ENCODE results near the gene DNAJC27. TPM values are rescaled to one million over a fixed set of nuclear protein-coding genes. Genes with fewer than 3 reads are reported as not detected.

DNAJC27 gene
- polyA plus RNA-seq, 2 of the 4 experiments (the other 2 are of a cell fraction) = 2.6 to 7.8 TPM

DNA sequence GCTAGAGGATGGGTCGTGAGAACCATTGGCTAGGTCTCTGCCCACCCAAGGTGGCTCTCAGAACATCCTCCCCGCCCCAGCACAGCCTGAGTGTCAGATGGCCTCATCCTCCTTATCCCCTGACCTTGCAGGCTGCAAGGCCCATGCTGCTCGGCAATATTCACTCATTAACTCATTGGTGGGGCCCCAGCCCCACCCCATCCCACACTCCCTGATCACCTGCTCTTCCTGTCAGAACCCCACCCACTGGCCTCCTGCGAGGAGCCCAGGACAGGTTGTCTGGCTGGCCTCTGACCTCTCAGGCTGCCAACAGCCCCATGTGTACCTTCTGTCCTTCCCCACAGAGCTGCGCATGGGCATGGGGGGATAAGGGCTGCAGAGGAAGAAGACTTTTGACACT is 57.0 kb downstream of the DNAJC27 start:
- Histone ChIP-seq H3K27ac (no peak overlapping the region), H3K4me3 (no peak overlapping the region), H3K4me1 (peaks cover 6% of the 10 kb centered on the region; the same call in 2 of the 3 replicates), H3K4me2 (no peak overlapping the region), H3K9me3 (peaks cover 6% of the 10 kb centered on the region; the same call in 2 of the 3 replicates)
- CTCF ChIA-PET = no interaction called here
- POLR2A ChIA-PET = no interaction called here
- ATAC-seq = no peak
- TF ChIP-seq, protein P1, sequence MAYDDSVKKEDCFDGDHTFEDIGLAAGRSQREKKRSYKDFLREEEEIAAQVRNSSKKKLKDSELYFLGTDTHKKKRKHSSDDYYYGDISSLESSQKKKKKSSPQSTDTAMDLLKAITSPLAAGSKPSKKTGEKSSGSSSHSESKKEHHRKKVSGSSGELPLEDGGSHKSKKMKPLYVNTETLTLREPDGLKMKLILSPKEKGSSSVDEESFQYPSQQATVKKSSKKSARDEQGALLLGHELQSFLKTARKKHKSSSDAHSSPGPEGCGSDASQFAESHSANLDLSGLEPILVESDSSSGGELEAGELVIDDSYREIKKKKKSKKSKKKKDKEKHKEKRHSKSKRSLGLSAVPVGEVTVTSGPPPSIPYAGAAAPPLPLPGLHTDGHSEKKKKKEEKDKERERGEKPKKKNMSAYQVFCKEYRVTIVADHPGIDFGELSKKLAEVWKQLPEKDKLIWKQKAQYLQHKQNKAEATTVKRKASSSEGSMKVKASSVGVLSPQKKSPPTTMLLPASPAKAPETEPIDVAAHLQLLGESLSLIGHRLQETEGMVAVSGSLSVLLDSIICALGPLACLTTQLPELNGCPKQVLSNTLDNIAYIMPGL (CRISPR knock-in tag; IDR thresholded peaks at IDR 0.05; ENCODE audit: borderline replicate concordance) = no peak
- no peak for DNase-seq (ENCODE audit: low read depth in 1 of 2, low spot score in 1 of 2)
- 88% methylated on average over 5 of the region's 5 CpGs for WGBS (ENCODE audit: missing lambda C conversion rate)
- FAIRE-seq = no peak

DNA sequence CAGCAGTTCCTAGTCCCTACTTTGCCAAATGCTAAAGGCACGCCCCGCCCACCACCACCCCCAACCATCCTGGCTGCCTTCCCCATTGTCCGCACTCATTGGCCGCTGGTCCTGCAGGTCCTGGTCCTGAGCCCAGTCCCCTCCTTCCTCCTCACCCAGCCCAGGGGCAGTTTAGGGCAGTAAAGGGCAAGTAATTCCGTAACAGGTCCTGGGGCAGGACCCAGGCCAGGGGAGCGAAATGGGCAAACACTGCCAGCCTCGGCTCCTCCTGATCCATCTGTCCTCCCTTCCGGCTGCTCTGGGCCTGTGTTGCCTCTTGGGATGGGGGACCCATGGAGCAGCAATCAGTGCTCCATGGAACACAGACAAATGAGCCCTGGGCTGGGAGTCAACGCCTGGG is 57.8 kb downstream of the DNAJC27 start:
- no peak overlapping the region for H3K27ac ChIP-seq
- ChIA-PET POLR2A (no interaction called here), CTCF (no interaction called here)
- FAIRE-seq (no peak), DNase-seq (ENCODE audit: low read depth in 1 of 2, low spot score in 1 of 2) (no peak), ATAC-seq (no peak)
- 95% methylated on average over 7 of the region's 9 CpGs for WGBS (ENCODE audit: missing lambda C conversion rate)
- peaks cover 2% of the 10 kb centered on the region; the same call in 2 of the 3 replicates for H3K4me1 ChIP-seq
- no peak overlapping the region for H3K4me2 ChIP-seq
- no peak for TF ChIP-seq FOSB (CRISPR knock-in tag; IDR thresholded peaks at IDR 0.05)
- TF ChIP-seq JUN (IDR thresholded peaks at IDR 0.05) = no peak
- TF ChIP-seq POLR2AphosphoS2 (conservative IDR thresholded peaks at IDR 0.05; ENCODE audit: low read length) = no peak
- no peak for TF ChIP-seq ZC3H11A (IDR thresholded peaks at IDR 0.05)
- TF ChIP-seq MAZ (IDR thresholded peaks at IDR 0.05; ENCODE audit: borderline replicate concordance, low read depth, low read length) = no peak
- no peak overlapping the region for H3K4me3 ChIP-seq
- peaks cover 6% of the 10 kb centered on the region; the same call in 2 of the 3 replicates for H3K9me3 ChIP-seq

DNA sequence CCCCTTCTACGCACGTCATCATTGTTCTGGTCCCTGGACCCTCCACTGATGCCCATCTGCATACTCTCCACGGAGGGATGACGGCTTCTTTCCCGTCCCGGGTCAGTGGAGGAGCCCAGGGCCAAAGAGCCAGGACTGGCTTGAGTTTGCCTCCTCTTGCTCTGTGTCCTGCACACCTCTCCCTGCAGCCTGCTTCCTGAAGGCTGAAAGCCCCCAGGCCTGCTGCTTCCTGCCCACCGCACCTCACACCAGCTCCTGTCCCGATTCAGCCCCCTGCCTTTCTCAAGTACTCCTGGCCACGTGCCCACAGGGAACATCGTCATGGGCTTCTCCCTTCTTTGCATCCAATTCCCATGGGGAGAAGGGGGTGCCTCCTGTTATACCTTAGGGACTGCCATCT is 58.8 kb downstream of the DNAJC27 start:
- no peak; a peak in 1 of 6 replicates for ATAC-seq
- H3K4me2 ChIP-seq = no peak overlapping the region
- 95% methylated on average over 10 of the region's 10 CpGs for WGBS (ENCODE audit: missing lambda C conversion rate)
- peaks cover 6% of the 10 kb centered on the region; the same call in 2 of the 3 replicates for H3K9me3 ChIP-seq
- ChIA-PET CTCF (interaction anchor here (1.2 to 1.9 kb wide), 2 partner anchors 9 to 62 kb away, joined by 3 to 6 read pairs; no protein-coding TSS in a partner anchor), POLR2A (interaction anchor here (0.6 kb wide), 1 partner anchor 259 kb away, joined by 6 read pairs; no protein-coding TSS in a partner anchor)
- no peak for TF ChIP-seq ZNF302 (CRISPR knock-in tag; IDR thresholded peaks at IDR 0.05)
- TF ChIP-seq POLR2AphosphoS2 (conservative IDR thresholded peaks at IDR 0.05; ENCODE audit: low read length) = no peak
- no peak for TF ChIP-seq PHF8 (IDR thresholded peaks at IDR 0.05; ENCODE audit: borderline replicate concordance, low read depth)
- no peak for TF ChIP-seq RARB (CRISPR knock-in tag; IDR thresholded peaks at IDR 0.05)
- TF ChIP-seq, protein P2, sequence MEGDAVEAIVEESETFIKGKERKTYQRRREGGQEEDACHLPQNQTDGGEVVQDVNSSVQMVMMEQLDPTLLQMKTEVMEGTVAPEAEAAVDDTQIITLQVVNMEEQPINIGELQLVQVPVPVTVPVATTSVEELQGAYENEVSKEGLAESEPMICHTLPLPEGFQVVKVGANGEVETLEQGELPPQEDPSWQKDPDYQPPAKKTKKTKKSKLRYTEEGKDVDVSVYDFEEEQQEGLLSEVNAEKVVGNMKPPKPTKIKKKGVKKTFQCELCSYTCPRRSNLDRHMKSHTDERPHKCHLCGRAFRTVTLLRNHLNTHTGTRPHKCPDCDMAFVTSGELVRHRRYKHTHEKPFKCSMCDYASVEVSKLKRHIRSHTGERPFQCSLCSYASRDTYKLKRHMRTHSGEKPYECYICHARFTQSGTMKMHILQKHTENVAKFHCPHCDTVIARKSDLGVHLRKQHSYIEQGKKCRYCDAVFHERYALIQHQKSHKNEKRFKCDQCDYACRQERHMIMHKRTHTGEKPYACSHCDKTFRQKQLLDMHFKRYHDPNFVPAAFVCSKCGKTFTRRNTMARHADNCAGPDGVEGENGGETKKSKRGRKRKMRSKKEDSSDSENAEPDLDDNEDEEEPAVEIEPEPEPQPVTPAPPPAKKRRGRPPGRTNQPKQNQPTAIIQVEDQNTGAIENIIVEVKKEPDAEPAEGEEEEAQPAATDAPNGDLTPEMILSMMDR (IDR thresholded peaks at IDR 0.05) = no peak
- no peak for FAIRE-seq
- H3K4me3 ChIP-seq = no peak overlapping the region
- no peak overlapping the region for H3K27ac ChIP-seq
- no peaks in the 10 kb centered on the region for H3K4me1 ChIP-seq
- no peak for DNase-seq (ENCODE audit: low read depth in 1 of 2, low spot score in 1 of 2)

DNA sequence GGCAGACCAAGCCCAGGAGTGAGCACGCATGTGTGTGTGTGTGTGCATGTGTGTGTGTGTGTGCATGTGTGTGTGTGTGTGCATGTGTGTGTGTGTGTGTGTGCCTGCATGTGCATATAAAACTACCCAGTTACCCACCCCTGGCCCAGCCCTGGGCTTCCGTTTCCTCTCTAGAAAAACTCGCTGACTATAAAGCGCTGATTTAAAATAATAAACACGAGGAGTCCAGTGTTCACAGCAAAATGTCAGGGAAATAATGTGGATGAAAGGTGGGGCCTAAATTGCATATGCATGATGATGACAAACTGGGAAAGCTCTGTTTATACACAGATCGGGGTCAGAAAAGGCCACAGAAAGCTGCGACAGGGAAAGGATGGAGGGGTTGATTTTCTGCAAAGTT is 59.2 kb downstream of the DNAJC27 start:
- CTCF ChIA-PET = interaction anchor here (1.2 to 1.9 kb wide), 2 partner anchors 9 to 62 kb away, joined by 3 to 6 read pairs; no protein-coding TSS in a partner anchor
- no peak for FAIRE-seq
- POLR2A ChIA-PET = no interaction called here
- Histone ChIP-seq H3K4me1 (no peaks in the 10 kb centered on the region), H3K27ac (no peak overlapping the region), H3K9me3 (peaks cover 6% of the 10 kb centered on the region; the same call in 2 of the 3 replicates), H3K4me3 (no peak overlapping the region), H3K4me2 (no peak overlapping the region)
- TF ChIP-seq CHD4 (IDR thresholded peaks at IDR 0.05; ENCODE audit: borderline replicate concordance) (no peak), ESRRA (IDR thresholded peaks at IDR 0.05; ENCODE audit: borderline replicate concordance, low read length) (no peak), RARB (CRISPR knock-in tag; IDR thresholded peaks at IDR 0.05) (no peak), RAD21 (conservative IDR thresholded peaks at IDR 0.05 in 1 of 2, IDR thresholded peaks at IDR 0.05 in 1 of 2) (no peak), POLR2A (IDR thresholded peaks at IDR 0.05; ENCODE audit: low read length) (no peak), ZFP36 (IDR thresholded peaks at IDR 0.05; ENCODE audit: borderline replicate concordance, partially characterized antibody) (no peak)
- no peak for DNase-seq (ENCODE audit: low read depth in 1 of 2, low spot score in 1 of 2)
- no peak for ATAC-seq
- 92% methylated on average over 7 of the region's 7 CpGs for WGBS (ENCODE audit: missing lambda C conversion rate)

Measured in A549 (cell line).